ENCODE data around the gene APCDD1. TPM values are rescaled to one million over a fixed set of nuclear protein-coding genes. Genes with fewer than 3 reads are reported as not detected.

Gene APCDD1
- total RNA-seq, 1 experiment from 2014 or later = not detected

DNA sequence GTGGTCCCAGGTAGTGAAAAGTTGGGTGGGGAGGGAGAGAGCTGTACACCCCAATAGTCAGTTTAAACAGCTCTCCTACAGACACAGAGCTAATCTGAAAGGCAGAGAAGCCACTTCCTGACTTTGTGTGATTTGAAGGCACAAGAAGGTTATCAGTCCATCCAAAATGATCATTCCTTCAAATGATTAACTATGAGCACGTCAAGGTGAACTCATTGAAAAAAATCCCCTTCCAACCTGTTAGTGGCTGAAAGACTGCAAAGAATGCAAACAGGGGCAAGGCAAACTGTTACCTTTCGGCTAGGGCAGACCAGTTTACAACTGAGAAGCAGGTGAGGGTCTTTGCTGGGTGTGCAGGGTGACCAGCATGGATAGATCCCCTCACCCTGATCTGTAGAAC, 22.8 kb upstream of the APCDD1 start:
- DNase-seq (ENCODE audit: low read depth) = no peak

GRCh38 chr18:10432781-10433180, 21.7 kb upstream of the APCDD1 start:
- DNase-seq (ENCODE audit: low read depth) = no peak

DNA sequence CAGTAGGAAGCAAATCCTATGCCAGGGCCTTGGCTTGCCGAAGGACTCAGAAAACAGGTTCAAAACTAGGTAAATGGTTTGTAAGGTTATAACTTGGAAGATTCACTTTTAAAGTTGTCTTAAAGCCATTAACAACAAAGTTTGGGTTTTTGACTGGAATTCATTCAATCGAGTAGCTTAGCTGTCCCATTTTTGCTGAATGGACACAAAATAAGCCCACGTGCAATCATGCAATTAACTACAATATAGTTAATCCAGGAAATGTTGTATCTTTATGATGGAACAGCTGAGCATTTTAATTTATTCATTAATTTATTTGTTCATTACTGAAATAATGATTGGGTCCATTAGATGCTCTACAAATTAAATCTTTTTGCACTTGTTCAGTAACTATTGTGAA, 18.3 kb upstream of the APCDD1 start:
- no peak for DNase-seq (ENCODE audit: low read depth)

DNA sequence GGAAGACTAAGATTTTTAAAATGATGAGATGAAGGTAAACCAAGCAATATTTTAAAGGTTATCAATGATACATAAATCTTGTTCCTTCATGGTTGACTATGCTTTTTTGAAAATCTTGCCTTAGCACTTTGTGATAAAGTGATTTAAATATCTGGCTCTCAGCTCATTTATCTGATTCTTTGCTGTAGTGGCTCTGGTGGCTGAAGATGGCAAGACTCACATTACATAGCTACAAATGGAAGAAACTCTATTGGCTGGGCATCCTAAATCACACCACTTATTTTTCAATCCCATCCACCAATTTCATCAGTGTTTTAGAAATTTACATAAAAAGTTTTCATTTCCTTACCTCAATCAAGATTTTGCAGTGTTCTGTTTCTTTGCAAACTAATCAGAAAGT, 16.6 kb upstream of the APCDD1 start:
- no peak for DNase-seq (ENCODE audit: low read depth)

GRCh38 chr18:10439898-10440297, 14.5 kb upstream of the APCDD1 start:
- no peak for DNase-seq (ENCODE audit: low read depth)

DNA sequence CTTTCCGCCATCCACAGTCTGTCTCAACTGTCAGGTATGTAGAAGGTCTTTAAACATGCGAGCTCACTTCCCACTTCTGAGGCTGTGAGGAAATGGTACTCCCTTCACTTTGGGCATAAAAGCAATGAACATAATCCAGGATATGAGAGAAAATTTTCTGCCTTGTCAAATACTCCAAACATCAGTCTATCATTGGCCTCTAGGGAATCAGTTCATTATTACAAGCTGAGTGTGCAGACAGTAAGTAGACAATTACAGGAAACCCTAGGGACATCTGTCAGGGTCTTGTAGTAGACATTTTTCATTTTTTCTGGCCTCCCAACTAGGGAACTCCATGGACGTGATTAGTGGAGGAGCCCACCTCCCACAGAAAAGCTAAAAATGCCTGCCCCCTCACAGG, 13.6 kb upstream of the APCDD1 start:
- DNase-seq (ENCODE audit: low read depth) = no peak

GRCh38 chr18:10441472-10441871, 13.0 kb upstream of the APCDD1 start:
- DNase-seq (ENCODE audit: low read depth) = no peak

DNA sequence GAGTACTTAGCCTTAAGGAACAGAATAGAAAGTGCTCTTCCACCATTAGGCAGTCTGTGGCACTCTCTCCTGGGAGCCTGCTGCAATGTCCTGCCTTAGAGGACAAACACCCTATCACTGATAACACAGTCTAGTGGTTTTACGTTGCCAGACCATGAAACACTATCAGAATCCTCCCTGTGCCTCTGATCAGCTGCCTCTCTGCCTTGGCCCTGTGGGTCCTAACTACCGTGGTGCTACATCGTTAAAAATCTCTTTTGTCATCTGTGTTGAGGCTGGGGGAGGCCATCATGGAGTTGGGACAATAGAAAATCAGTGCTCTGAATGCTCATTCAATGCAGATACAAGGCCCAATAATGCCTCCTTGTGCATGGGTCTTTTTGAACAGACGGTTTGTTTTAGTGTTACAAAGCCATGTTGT, 11.9 kb upstream of the APCDD1 start:
- no peak for DNase-seq (ENCODE audit: low read depth)

- DNase-seq (ENCODE audit: low read depth) = no peak
Observed at GRCh38 chr18:10443001-10443400, 11.4 kb upstream of the APCDD1 start.

DNA sequence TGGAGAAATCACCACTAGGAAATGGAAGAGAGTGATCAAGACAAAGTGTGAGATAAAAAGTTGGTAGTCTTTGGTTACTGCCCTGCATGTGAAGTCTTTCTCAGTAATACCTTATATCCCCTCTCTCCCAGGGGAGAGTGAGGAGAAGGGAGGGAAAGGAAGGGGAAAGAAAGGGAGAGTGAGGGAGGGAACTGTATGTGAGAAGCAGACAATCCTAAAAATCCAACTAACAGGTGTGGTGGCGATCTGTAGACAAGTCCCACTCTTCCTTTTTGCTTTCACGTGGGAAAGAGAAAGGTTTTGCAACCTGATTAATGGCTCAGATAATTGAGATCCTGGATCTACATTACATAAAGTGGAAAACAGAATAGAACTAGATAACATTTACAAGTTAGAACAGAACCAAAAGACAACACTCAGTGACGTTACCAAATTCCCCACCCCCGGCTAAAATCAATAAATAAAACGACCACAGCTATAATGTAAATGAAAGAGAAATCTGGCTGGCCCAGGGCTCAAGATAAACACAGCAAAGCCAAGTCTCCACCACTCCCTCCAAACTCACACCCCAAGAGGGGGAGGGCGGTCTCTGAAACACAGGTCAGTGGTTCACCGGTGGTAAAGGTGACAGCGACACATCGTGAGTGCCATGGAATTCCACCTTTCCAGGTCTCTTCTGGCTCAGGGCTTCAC, 10.0 kb upstream of the APCDD1 start:
- DNase-seq (ENCODE audit: low read depth) = no peak

GRCh38 chr18:10449396-10449795, 5.0 kb upstream of the APCDD1 start:
- no peak for DNase-seq (ENCODE audit: low read depth)

GRCh38 chr18:10450986-10451385, 3.4 kb upstream of the APCDD1 start:
- no peak for DNase-seq (ENCODE audit: low read depth)

- no peak for DNase-seq (ENCODE audit: low read depth)
Observed at GRCh38 chr18:10453261-10453805, 1.1 kb upstream of the APCDD1 start.

DNA sequence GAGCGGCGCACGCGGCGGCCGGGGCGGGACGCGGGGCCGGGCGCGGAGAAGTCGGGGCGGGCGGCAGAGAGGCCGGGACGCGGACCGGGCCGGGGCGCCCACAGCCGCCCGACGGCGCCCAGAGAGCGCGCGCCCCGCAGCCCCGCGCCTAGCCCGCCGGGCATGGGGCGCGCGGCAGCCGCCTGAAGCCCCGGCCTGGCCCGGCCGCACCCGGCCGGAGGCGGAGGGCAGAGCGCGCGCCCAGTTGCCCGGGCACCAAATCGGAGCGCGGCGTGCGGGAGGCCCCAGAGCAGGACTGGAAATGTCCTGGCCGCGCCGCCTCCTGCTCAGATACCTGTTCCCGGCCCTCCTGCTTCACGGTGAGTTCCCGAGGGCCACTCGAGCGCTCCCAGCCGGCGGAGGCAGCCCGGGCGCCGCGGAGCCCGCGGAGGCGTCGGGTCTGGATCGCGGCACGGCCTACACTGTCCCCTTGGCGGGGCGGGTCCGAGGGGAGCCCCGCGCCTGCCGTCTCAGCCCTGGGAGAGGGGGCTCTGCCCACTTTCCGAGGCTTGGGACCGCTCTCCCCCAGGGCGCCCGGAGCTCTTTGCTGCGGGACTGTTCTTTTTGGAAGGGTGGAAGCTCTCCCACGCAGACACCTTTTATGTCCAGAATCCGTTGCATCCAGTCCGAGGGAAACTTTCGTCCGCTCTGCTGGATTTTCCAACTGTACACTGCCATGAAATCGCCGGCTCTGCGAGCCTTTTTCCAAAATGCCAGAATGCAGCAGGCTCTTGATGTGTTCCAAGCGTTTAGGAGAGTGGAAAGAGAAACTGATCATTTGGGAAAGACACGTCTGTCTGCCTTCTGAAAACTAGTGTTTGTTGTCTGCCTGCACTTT, 484 bp downstream of the APCDD1 start:
- no peak for DNase-seq (ENCODE audit: low read depth)

DNA sequence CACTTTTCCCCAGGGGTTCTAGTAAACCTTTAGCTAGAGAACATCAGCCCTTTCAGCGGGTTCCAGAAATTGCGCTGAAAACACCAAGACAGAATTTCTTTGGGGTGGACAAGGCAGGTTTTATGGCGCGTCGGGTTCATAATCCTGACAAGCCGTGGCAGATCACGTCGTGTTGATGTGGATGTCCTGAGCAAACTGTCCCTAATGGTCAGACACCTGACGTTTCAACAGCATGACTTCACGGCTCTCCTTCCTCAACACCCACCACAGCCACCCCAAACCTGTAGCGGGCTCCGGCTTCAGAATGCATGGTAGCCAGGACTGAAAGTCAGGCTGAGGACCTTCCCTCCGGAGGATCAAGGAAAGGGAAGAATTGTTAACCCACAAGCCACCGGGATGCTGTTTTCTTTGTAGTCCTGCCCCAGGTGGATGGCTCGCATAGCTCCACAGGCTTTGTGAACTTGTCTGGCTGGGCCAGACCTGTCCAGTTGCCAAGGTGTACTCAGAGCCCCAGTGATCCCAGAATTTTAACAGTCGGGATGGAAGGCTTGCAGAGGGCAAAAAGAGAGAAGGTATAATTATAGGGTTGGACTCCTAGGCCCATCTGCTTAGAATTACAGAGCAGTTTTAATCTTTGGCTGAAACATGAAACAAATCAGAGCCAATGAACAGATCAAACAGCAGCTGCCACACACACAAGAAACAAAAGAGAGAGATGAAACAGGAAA, 1.5 kb downstream of the APCDD1 start:
- DNase-seq (ENCODE audit: low read depth) = no peak

- no peak for DNase-seq (ENCODE audit: low read depth)
Observed at GRCh38 chr18:10456718-10457117, 2.3 kb downstream of the APCDD1 start.

DNA sequence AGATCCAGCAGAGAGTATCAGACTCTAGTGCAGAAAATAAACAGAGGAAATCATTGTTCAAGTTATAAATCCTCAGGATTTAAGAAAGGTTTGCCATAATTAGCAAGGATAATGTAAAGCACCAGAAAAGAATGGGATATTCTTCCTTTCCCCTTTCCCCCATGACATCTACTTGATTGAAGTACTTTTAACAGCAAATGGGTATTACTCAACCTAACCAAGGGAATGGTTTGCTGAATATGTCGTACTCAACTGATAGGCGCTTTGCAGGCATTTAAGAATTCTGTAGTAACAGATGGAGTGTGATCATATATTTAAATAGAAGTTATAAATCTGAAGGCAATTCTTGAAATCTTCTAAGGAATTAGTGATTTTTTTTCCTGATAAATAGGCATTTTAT, 2.7 kb downstream of the APCDD1 start:
- no peak for DNase-seq (ENCODE audit: low read depth)

DNA sequence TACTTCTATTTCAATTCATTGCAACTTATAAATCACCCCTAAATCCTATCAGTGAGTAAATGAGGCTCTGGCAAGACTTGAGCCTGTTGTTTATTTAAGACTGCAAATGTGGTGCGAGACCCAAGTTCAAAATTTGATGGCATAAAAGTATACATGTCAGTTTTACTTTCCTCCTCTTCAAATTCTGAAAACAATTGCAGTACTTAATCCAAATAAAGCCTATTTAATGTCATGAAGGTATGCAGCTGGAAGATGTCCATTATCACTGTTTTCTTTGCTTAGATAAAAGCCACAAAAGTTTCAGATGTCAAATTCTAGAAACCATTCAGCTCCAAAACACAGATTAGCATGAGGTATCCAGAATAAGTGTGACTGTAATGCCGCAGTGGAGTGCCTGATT, 3.3 kb downstream of the APCDD1 start:
- no peak for DNase-seq (ENCODE audit: low read depth)

DNA sequence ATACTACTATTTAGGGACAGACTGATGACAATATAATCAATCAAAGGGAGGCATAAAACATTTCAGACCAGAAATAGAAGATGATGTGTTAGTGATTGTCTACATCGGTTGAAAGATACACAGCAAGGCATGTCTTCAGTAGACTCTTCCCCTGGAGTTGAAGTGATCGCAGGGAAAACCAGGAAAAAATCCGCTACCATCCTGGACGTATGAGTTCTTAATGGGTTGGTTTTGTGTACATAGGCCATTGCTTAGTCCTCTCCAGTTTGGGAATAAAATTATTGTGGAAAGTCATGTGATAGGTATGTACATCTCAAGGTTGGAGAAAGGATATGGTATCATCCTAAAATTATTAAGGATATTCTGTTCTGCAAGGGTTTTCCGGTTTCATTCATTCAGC, 4.3 kb downstream of the APCDD1 start:
- DNase-seq (ENCODE audit: low read depth) = no peak

DNA sequence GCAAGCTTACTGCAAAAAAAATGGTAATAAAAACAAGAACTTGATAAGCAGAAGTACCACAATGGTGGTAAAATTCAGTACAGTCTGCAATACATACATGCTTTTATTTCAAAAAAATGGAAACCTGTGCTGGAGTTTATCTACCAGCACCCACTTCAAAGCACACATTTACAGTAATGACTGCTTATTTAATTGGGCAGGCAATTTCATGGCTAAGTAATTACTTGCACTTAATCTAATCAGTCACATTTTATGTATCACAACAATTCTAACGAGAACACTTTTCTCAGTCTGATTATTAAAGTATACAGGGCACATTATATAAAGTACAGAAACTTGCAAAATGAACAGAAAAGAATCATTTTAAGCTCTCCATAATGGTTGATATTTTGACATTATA, 5.2 kb downstream of the APCDD1 start:
- no peak for DNase-seq (ENCODE audit: low read depth)

GRCh38 chr18:10460414-10461018, 6.1 kb downstream of the APCDD1 start:
- no peak for DNase-seq (ENCODE audit: low read depth)

All from HT1080 (cell line).